Parathyroid adenoma (tissue), 2 donors: ENCODE results near the gene PNKD.

Experiments
- H2AFZ ChIP-seq: fragments of 300-600 bp; sonication (generic); one replicate; pipeline ENCODE4 v1.7.0; 2017; ENCODE audit warnings: antibody characterized with exemption, mild to moderate bottlenecking
- H3K27ac ChIP-seq: fragments of 300-600 bp; sonication (generic); one replicate; pipeline ENCODE4 v1.7.0; 2017
- H3K27me3 ChIP-seq: fragments of 300-600 bp; sonication (generic); one replicate; pipeline ENCODE4 v1.7.0; 2017; ENCODE audit warnings: low read length; ENCODE audit not compliant: control insufficient read depth, insufficient read depth
- H3K36me3 ChIP-seq: fragments of 300-600 bp; sonication (generic); one replicate; pipeline ENCODE4 v1.7.0; 2017; ENCODE audit warnings: low read length; ENCODE audit not compliant: control insufficient read depth, insufficient read depth
- H3K4me1 ChIP-seq: fragments of 300-600 bp; sonication (generic); one replicate; pipeline ENCODE4 v1.7.0; 2017; ENCODE audit warnings: control low read depth
- H3K4me2 ChIP-seq: fragments of 300-600 bp; sonication (generic); one replicate; pipeline ENCODE4 v1.7.0; 2017; ENCODE audit warnings: low read length
- H3K4me3 ChIP-seq: fragments of 300-600 bp; sonication (generic); one replicate; pipeline ENCODE4 v1.7.0; 2017; ENCODE audit warnings: low read depth, low read length
- H3K79me2 ChIP-seq: fragments of 300-600 bp; sonication (generic); one replicate; pipeline ENCODE4 v1.7.0; 2017; ENCODE audit warnings: control low read depth
- H3K9ac ChIP-seq: fragments of 300-600 bp; sonication (generic); one replicate; pipeline ENCODE4 v1.7.0; 2017; ENCODE audit warnings: mild to moderate bottlenecking
- H3K9me3 ChIP-seq: fragments of 300-600 bp; sonication (generic); one replicate; pipeline ENCODE4 v1.7.0; 2017; ENCODE audit warnings: low read length; ENCODE audit not compliant: control insufficient read depth
- TF ChIP-seq, protein P1 (sequence below): fragments of 300-600 bp; sonication (generic); IDR thresholded peaks from one replicate; pipeline ENCODE4 v1.7.0; 2017; ENCODE audit warnings: antibody characterized with exemption, mild to moderate bottlenecking
- donor health status: primary hyperparathyroidism.

The PNKD gene

DNA sequence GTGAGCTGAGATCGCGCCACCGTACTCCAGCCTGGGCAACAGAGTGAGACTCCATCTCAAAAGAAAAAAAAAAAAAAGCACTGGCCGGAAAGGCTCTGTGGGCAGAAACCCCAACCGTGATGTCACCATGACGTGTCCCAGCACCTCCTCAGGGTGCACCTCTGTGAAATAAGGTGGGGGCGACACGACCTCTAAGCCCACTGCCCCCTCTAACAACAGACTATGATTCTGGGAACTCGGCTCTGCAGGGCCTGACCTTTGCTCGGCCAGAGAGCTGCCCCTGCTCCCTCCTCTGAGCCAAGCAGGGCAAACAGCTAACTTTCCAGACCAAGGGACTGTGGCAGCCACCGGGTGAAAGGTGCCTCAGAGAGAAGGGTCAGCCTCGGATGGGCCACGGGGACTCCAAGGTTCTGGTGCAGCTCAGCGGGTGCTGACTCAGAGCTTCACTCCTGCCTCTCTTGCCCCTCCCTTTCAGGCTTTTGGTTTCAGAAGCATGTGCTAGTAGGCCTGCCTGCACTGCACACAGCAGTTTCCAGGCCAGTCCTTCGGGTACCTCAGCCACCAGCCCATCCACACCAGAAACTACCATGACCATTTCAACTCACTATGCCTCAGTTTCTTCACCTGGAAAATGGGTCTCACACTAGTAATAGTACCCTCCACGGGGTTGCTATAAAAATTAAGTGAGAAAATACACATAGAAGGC lies 13.9 kb downstream of the PNKD start:
- Histone ChIP-seq H3K27ac (no peak overlapping the region), H3K9ac (no peak overlapping the region), H3K36me3 (no peaks in the 10 kb centered on the region), H3K27me3 (no peaks in the 10 kb centered on the region), H3K4me1 (peaks cover 24% of the 10 kb centered on the region), H3K4me2 (peak overlapping the region; percentile 42), H2AFZ (no peak overlapping the region), H3K4me3 (no peak overlapping the region), H3K9me3 (no peaks in the 10 kb centered on the region), H3K79me2 (peaks cover 28% of the 10 kb centered on the region)
- TF ChIP-seq, protein P1, sequence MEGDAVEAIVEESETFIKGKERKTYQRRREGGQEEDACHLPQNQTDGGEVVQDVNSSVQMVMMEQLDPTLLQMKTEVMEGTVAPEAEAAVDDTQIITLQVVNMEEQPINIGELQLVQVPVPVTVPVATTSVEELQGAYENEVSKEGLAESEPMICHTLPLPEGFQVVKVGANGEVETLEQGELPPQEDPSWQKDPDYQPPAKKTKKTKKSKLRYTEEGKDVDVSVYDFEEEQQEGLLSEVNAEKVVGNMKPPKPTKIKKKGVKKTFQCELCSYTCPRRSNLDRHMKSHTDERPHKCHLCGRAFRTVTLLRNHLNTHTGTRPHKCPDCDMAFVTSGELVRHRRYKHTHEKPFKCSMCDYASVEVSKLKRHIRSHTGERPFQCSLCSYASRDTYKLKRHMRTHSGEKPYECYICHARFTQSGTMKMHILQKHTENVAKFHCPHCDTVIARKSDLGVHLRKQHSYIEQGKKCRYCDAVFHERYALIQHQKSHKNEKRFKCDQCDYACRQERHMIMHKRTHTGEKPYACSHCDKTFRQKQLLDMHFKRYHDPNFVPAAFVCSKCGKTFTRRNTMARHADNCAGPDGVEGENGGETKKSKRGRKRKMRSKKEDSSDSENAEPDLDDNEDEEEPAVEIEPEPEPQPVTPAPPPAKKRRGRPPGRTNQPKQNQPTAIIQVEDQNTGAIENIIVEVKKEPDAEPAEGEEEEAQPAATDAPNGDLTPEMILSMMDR = no peak

DNA sequence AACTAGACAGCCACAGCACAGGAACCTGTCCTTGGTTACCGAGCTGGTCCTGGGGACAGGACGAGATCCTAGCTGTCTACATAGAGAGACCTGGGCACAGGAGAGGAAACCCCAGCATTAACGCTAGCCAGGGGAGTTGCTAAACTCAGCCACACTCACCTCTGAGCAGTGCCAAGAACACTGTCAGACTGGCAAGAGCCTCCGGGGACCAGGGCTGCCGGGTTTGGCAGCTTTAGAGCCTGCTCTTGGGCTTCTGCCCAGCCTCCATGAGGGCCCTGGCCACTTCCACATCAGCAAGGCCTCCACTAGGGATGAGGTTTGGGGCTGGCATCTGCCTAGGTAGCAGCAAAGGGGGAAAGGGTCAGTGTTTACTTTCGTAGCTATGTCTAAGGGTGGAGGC lies 15.3 kb downstream of the PNKD start:
- Histone ChIP-seq H3K9ac (no peak overlapping the region), H2AFZ (no peak overlapping the region), H3K4me2 (peak overlapping the region; percentile 61), H3K9me3 (no peaks in the 10 kb centered on the region), H3K36me3 (no peaks in the 10 kb centered on the region), H3K79me2 (peaks cover 35% of the 10 kb centered on the region), H3K27ac (peak overlapping the region; percentile 86), H3K4me3 (no peak overlapping the region), H3K4me1 (peaks cover 35% of the 10 kb centered on the region), H3K27me3 (no peaks in the 10 kb centered on the region)
- TF ChIP-seq, protein P1 = no peak

DNA sequence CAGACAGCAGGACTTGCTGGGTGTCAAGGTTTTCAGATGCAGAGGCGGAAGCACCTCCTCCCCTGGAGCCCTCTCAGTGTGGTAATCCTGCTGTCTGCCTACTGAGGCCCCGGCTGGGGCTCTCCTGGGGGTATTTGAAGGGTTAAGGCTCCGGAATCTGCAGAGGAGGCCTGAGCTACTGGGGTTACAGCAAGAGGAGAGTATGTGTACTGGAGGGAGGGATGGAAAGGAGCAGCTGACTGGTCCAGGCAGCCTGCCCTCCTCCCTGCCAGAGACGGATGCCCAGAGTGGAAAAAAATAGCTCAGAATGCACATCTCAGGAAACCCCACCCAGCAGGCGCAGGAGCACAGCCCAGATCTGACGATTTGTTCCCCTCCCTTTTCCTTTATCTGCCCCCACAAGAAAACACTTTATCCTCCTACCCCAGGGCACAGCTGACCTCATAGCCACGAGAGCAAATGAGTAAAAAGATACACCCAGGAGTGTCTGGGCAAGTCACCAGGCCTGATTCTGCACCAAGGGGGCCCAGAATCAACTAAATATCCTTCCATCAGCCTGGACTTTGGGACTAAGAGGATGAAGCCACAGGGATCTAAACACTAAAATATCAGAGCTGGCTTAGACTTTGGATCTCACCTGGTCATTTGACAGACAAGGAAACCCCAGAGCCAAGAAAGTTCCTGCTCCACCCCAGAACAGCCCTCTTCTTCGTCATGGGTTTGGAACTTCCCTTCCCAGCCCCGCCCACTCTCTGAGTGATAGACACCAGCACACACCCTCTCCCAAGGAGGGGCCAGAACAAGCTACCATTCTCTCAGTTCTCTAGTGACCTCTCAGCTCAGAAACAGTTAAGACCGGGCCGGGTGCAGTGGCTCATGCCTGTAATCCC lies 16.5 kb downstream of the PNKD start:
- H3K4me2 ChIP-seq = peak overlapping the region; percentile 61
- peak overlapping the region; percentile 58 for H2AFZ ChIP-seq
- peak overlapping the region; percentile 28 for H3K4me3 ChIP-seq
- TF ChIP-seq, protein P1 = no peak
- peak overlapping the region; percentile 7 for H3K9ac ChIP-seq
- peaks cover 33% of the 10 kb centered on the region for H3K79me2 ChIP-seq
- no peaks in the 10 kb centered on the region for H3K27me3 ChIP-seq
- H3K36me3 ChIP-seq = no peaks in the 10 kb centered on the region
- no peaks in the 10 kb centered on the region for H3K9me3 ChIP-seq
- H3K4me1 ChIP-seq = peaks cover 42% of the 10 kb centered on the region
- peak overlapping the region; percentile 86 for H3K27ac ChIP-seq

DNA sequence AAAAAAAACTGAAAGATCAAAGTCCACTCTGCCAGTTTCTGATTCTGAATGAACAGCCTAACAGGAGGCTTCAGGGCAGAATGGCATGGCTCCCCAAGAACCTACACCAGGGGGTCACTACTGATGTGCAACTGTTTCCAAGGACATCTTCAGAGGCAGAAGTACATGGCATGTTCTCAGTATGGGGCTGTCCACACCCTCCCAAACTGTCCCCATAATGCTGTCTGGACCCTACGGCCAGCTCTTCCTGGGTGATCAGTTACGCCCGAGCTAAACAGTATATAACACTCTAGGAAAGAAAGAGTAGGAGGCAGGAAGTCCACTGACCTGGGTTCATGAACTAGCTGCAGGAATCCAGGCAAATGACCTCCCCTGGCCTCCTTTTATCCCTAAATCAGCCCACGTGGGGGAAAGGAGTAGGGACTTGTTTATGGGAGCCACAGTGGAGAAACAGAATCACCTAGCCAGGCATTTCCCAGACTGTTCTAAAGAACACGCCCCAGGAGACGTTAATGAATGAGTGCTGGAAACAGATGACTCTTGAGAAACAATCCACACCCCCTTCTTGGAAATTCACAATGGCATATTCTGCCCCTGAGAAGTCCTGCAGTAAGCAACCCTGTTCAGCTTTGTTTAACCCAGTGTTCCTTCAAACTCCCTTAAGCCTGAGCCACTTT lies 19.5 kb downstream of the PNKD start:
- H3K36me3 ChIP-seq = no peaks in the 10 kb centered on the region
- TF ChIP-seq, protein P1 = no peak
- no peaks in the 10 kb centered on the region for H3K9me3 ChIP-seq
- H2AFZ ChIP-seq = no peak overlapping the region
- peak overlapping the region; percentile 82 for H3K27ac ChIP-seq
- peaks cover 25% of the 10 kb centered on the region for H3K79me2 ChIP-seq
- H3K27me3 ChIP-seq = no peaks in the 10 kb centered on the region
- H3K4me1 ChIP-seq = peaks cover 44% of the 10 kb centered on the region
- H3K4me3 ChIP-seq = peak overlapping the region; percentile 94
- H3K9ac ChIP-seq = no peak overlapping the region
- peak overlapping the region; percentile 85 for H3K4me2 ChIP-seq
